Measurements from ENCODE around the gene RACGAP1.

The RACGAP1 gene

DNA sequence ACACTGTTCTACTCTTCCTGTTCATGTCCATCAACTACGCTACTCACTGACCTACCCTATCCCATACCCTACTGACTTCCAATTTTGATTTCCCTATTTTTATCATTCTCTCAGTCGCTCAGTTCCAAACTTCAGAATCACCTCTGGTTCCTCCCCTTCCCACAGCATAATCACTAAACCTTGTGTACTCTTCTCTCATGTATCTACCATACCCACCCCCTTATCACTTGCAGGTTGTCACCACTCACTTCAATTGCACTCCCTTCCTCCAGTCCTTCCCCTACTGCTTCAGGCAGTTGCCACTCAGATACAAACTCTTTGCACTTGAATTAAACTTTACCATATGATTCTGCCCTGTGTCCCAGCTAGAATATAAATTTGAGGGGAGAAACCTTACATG, 6.3 kb downstream of the RACGAP1 start:
- Histone ChIP-seq H3K36me3 (ENCODE audit: control insufficient read depth, insufficient read depth, low read length) (no peaks in the 10 kb centered on the region), H3K4me3 (ENCODE audit: low read length) (no peak overlapping the region), H3K27me3 (ENCODE audit: control insufficient read depth, insufficient read depth, low read length) (no peaks in the 10 kb centered on the region), H3K9ac (ENCODE audit: low read length) (no peak overlapping the region), H3K4me1 (ENCODE audit: control insufficient read depth, insufficient read depth, low read length) (peaks cover 12% of the 10 kb centered on the region), H3K9me3 (ENCODE audit: control insufficient read depth, low read length) (no peaks in the 10 kb centered on the region)

DNA sequence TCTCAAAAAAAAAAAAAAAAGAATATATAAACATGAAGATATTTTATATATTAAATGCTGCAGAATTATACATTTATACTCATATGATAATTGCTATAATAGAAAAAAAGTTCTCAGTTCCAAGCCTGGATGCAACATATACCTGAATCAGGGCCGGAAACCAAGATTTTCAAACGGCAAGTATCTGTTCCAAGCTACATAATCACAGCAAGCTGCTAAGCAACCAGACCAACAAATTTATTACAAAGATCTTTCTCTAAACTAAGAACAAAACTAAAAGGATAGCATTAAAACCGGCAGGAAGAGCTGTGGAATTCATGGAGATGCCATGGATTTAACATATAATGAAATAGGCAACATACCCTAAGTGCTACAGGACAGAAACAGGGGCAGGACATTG, 7.1 kb downstream of the RACGAP1 start:
- H3K27me3 ChIP-seq (ENCODE audit: control insufficient read depth, insufficient read depth, low read length), result no peaks in the 10 kb centered on the region
- no peaks in the 10 kb centered on the region for H3K36me3 ChIP-seq (ENCODE audit: control insufficient read depth, insufficient read depth, low read length)
- H3K4me1 ChIP-seq (ENCODE audit: control insufficient read depth, insufficient read depth, low read length), result peaks cover 12% of the 10 kb centered on the region
- H3K4me3 ChIP-seq (ENCODE audit: low read length), result no peak overlapping the region
- H3K9ac ChIP-seq (ENCODE audit: low read length), result no peak overlapping the region
- H3K9me3 ChIP-seq (ENCODE audit: control insufficient read depth, low read length), result no peaks in the 10 kb centered on the region

GRCh38 chr12:50017641-50018040, 7.7 kb downstream of the RACGAP1 start:
- no peaks in the 10 kb centered on the region for H3K36me3 ChIP-seq (ENCODE audit: control insufficient read depth, insufficient read depth, low read length)
- no peak overlapping the region for H3K4me3 ChIP-seq (ENCODE audit: low read length)
- no peak overlapping the region for H3K9ac ChIP-seq (ENCODE audit: low read length)
- peaks cover 12% of the 10 kb centered on the region for H3K4me1 ChIP-seq (ENCODE audit: control insufficient read depth, insufficient read depth, low read length)
- H3K27me3 ChIP-seq (ENCODE audit: control insufficient read depth, insufficient read depth, low read length), result no peaks in the 10 kb centered on the region
- H3K9me3 ChIP-seq (ENCODE audit: control insufficient read depth, low read length), result no peaks in the 10 kb centered on the region

- Histone ChIP-seq H3K27me3 (ENCODE audit: control insufficient read depth, insufficient read depth, low read length) (no peaks in the 10 kb centered on the region), H3K4me1 (ENCODE audit: control insufficient read depth, insufficient read depth, low read length) (peaks cover 12% of the 10 kb centered on the region), H3K9ac (ENCODE audit: low read length) (no peak overlapping the region), H3K4me3 (ENCODE audit: low read length) (no peak overlapping the region), H3K36me3 (ENCODE audit: control insufficient read depth, insufficient read depth, low read length) (no peaks in the 10 kb centered on the region), H3K9me3 (ENCODE audit: control insufficient read depth, low read length) (no peaks in the 10 kb centered on the region)
Observed at GRCh38 chr12:50016501-50017475, 8.5 kb downstream of the RACGAP1 start.

DNA sequence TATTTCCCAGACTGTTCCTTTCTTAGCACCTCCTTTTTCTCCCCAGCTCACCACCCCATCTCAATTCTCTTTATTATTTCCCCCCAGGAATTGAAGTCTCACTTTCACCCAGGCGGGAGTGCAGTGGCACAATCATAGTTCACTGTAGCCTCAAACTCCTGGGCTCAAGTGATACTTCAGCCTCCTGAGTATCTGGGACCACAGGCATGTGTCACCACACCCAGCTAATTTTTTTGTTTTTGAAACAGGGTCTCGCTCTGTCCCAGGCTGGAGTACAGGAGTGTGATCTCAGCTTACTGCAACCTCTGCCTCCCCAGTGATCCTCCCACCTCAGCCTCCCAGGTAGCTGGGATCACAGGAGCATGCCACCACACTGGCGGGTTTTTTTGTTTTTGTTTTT, 11.0 kb downstream of the RACGAP1 start:
- Histone ChIP-seq H3K36me3 (ENCODE audit: control insufficient read depth, insufficient read depth, low read length) (no peaks in the 10 kb centered on the region), H3K9me3 (ENCODE audit: control insufficient read depth, low read length) (no peaks in the 10 kb centered on the region), H3K4me1 (ENCODE audit: control insufficient read depth, insufficient read depth, low read length) (peaks cover 12% of the 10 kb centered on the region), H3K27me3 (ENCODE audit: control insufficient read depth, insufficient read depth, low read length) (no peaks in the 10 kb centered on the region), H3K4me3 (ENCODE audit: low read length) (no peak overlapping the region), H3K9ac (ENCODE audit: low read length) (no peak overlapping the region)

DNA sequence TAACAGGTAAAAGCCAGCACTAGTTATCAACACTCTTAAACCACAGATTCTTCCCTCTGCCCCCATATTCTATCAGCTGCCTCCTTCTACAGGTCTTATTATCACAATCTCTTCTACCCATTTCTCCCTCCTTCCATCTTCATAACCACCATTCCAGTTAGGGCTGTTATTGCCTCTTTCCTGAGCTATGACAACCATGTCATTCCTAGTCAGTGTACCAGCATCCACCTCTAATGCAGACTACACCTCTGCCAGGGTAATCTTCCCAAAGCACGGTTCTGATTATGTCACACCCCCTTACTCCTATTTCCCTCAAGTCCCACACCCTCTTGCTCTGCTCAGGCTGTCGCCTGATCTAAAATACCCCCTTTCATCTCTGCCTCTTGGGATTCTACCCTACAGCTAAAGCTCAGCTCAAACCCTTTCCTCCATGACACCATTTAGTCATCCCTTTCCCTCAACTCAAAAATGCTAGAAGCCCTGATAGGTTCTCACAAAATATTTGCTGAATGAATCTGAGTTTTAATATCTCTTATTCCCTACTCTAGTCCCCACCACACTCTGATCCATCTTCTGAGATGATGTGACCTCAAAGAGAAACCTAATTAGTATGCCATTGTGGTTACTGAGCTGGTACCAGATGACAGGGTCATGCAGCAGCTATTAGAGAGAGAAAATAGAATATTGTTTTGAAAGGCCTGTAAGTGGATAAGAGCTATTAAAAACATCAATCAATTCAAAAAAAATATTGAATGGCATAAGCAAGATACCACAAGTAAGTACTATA, 11.7 kb downstream of the RACGAP1 start:
- H3K9ac ChIP-seq (ENCODE audit: low read length), result no peak overlapping the region
- no peak overlapping the region for H3K4me3 ChIP-seq (ENCODE audit: low read length)

GRCh38 chr12:50006754-50007442, 18.4 kb downstream of the RACGAP1 start:
- H3K9ac ChIP-seq (ENCODE audit: low read length), result no peak overlapping the region
- H3K36me3 ChIP-seq (ENCODE audit: control insufficient read depth, insufficient read depth, low read length), result no peaks in the 10 kb centered on the region
- H3K9me3 ChIP-seq (ENCODE audit: control insufficient read depth, low read length), result no peaks in the 10 kb centered on the region
- H3K4me3 ChIP-seq (ENCODE audit: low read length), result no peak overlapping the region
- no peaks in the 10 kb centered on the region for H3K27me3 ChIP-seq (ENCODE audit: control insufficient read depth, insufficient read depth, low read length)
- H3K4me1 ChIP-seq (ENCODE audit: control insufficient read depth, insufficient read depth, low read length), result no peaks in the 10 kb centered on the region

More for the DNA sequence above, 11.7 kb downstream of the RACGAP1 start:
- no peaks in the 10 kb centered on the region for H3K27me3 ChIP-seq (ENCODE audit: control insufficient read depth, insufficient read depth, low read length)
- H3K4me1 ChIP-seq (ENCODE audit: control insufficient read depth, insufficient read depth, low read length), result peaks cover 12% of the 10 kb centered on the region
- no peaks in the 10 kb centered on the region for H3K36me3 ChIP-seq (ENCODE audit: control insufficient read depth, insufficient read depth, low read length)
- no peaks in the 10 kb centered on the region for H3K9me3 ChIP-seq (ENCODE audit: control insufficient read depth, low read length)

GRCh38 chr12:50006280-50006679, 19.0 kb downstream of the RACGAP1 start:
- Histone ChIP-seq H3K36me3 (ENCODE audit: control insufficient read depth, insufficient read depth, low read length) (no peaks in the 10 kb centered on the region), H3K4me3 (ENCODE audit: low read length) (no peak overlapping the region), H3K9ac (ENCODE audit: low read length) (no peak overlapping the region), H3K4me1 (ENCODE audit: control insufficient read depth, insufficient read depth, low read length) (no peaks in the 10 kb centered on the region), H3K9me3 (ENCODE audit: control insufficient read depth, low read length) (no peaks in the 10 kb centered on the region), H3K27me3 (ENCODE audit: control insufficient read depth, insufficient read depth, low read length) (no peaks in the 10 kb centered on the region)

DNA sequence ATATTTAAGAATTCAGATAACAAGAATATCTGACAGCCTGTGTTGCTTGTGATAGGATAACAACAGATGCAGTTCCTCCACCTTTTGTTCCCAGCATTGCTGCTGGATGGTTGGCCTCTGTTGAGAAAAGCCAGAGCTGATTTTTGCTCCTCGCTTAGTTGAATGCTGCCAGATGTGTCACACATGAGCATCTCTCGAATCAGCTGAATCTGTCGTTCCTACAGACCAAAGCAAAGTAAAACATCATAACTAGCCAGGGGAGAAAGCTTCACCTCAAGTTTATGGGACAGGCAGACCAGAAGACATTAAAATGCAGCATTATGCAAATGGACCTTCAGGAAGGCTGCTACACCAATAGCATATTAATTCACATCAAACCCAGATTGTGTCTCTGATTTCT, 20.1 kb downstream of the RACGAP1 start:
- H3K4me1 ChIP-seq (ENCODE audit: control insufficient read depth, insufficient read depth, low read length), result no peaks in the 10 kb centered on the region
- no peaks in the 10 kb centered on the region for H3K27me3 ChIP-seq (ENCODE audit: control insufficient read depth, insufficient read depth, low read length)
- H3K36me3 ChIP-seq (ENCODE audit: control insufficient read depth, insufficient read depth, low read length), result no peaks in the 10 kb centered on the region
- no peak overlapping the region for H3K4me3 ChIP-seq (ENCODE audit: low read length)
- H3K9ac ChIP-seq (ENCODE audit: low read length), result no peak overlapping the region
- no peaks in the 10 kb centered on the region for H3K9me3 ChIP-seq (ENCODE audit: control insufficient read depth, low read length)

DNA sequence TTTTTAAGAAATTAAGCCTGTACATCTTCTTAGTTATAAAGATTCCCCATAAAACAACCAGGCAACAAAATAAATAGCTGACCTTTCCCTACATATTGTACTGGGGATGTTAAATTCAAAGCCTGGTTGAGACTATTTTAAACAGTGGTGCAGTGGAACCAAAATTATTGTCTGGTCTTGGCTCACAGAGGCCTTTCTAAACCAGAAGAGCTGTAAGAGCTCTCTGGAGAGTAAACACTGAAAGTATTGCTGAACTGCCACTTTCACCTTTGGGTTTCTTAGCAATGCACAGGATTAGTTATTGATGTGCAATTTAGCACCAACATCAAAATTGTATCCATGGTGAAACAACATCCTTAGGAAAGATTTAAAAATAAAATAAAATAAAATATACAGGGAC, 20.6 kb downstream of the RACGAP1 start:
- H3K36me3 ChIP-seq (ENCODE audit: control insufficient read depth, insufficient read depth, low read length), result no peaks in the 10 kb centered on the region
- no peak overlapping the region for H3K9ac ChIP-seq (ENCODE audit: low read length)
- no peak overlapping the region for H3K4me3 ChIP-seq (ENCODE audit: low read length)
- no peaks in the 10 kb centered on the region for H3K27me3 ChIP-seq (ENCODE audit: control insufficient read depth, insufficient read depth, low read length)
- H3K4me1 ChIP-seq (ENCODE audit: control insufficient read depth, insufficient read depth, low read length), result no peaks in the 10 kb centered on the region
- no peaks in the 10 kb centered on the region for H3K9me3 ChIP-seq (ENCODE audit: control insufficient read depth, low read length)

DNA sequence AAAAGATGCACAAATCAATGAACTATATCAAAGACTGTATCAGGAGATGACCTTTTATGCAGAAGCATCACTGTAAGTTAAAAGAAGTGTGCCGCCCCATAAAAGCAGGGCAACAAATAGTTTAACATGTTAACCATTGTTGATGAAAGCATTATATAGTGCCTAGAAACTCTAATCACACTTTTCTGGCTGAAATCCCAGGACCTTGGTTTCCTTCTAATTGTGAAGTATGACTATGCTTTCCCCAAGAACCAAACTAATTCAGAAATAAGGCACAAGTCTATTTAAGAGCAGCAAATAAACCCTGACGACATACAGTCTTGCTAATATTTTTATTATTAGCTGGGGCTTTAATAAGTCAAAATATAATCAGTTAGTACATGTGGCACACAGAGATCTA, 21.7 kb downstream of the RACGAP1 start:
- H3K4me3 ChIP-seq (ENCODE audit: low read length), result no peak overlapping the region
- H3K9ac ChIP-seq (ENCODE audit: low read length), result no peak overlapping the region
- no peaks in the 10 kb centered on the region for H3K36me3 ChIP-seq (ENCODE audit: control insufficient read depth, insufficient read depth, low read length)
- no peaks in the 10 kb centered on the region for H3K4me1 ChIP-seq (ENCODE audit: control insufficient read depth, insufficient read depth, low read length)
- H3K27me3 ChIP-seq (ENCODE audit: control insufficient read depth, insufficient read depth, low read length), result no peaks in the 10 kb centered on the region
- H3K9me3 ChIP-seq (ENCODE audit: control insufficient read depth, low read length), result no peaks in the 10 kb centered on the region

DNA sequence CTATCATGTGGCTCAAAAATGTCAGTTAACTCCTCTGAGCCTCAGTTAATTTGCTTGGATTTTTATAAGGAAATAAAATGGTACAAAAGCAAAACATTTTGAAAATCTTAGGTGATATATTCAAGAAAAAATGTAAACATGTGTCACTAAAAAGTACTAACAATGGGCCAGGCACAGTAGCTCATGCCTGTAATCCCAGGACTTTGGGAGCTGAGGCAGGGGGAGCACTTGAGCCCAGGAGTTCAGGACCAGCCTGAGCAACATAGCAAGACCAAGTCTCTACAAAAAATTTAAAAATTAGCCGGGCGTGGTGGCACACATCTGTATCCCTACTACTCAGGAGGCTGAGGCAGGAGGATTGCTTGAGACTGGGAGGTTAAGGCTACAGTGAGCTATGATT, 26.8 kb downstream of the RACGAP1 start:
- no peaks in the 10 kb centered on the region for H3K27me3 ChIP-seq (ENCODE audit: control insufficient read depth, insufficient read depth, low read length)
- H3K9ac ChIP-seq (ENCODE audit: low read length), result no peak overlapping the region
- H3K4me3 ChIP-seq (ENCODE audit: low read length), result no peak overlapping the region
- H3K9me3 ChIP-seq (ENCODE audit: control insufficient read depth, low read length), result no peaks in the 10 kb centered on the region
- H3K36me3 ChIP-seq (ENCODE audit: control insufficient read depth, insufficient read depth, low read length), result no peaks in the 10 kb centered on the region
- H3K4me1 ChIP-seq (ENCODE audit: control insufficient read depth, insufficient read depth, low read length), result no peaks in the 10 kb centered on the region
